DOHH2 (cell line): Measurements from ENCODE around the gene GLRX.

Experiments used
- CTCF ChIP-seq: fragments of 200-600 bp; sonication (generic); IDR thresholded peaks from one replicate; pipeline ENCODE4 v1.5.1; 2014; ENCODE audit warnings: antibody characterized with exemption, mild to moderate bottlenecking, low read depth, low read length; ENCODE audit not compliant: poor library complexity, severe bottlenecking
- EZH2phosphoT487 ChIP-seq: fragments of 200-600 bp; sonication (generic); IDR thresholded peaks from 2 replicates; pipeline ENCODE4 v1.6.1; 2017; ENCODE audit warnings: borderline replicate concordance, mild to moderate bottlenecking, antibody characterized with exemption, low read length, moderate library complexity, mixed read lengths

GRCh38 chr5:95808013-95808685, 14.4 kb downstream of the GLRX start:
- no peak for TF ChIP-seq CTCF
- TF ChIP-seq EZH2phosphoT487 = no peak
